ENCODE results near the gene SZT2.
"Not testable (repeated sequence)": the region's sequence is repeated elsewhere in the genome, so short reads cannot be mapped to it uniquely, and the experiment has no call there.

SZT2 gene

GRCh38 chr1:43363283-43363934 is 26.3 kb upstream of the SZT2 start:
- DNase-seq = no peak

GRCh38 chr1:43363935-43364525 is 25.7 kb upstream of the SZT2 start:
- no peak for DNase-seq

GRCh38 chr1:43365678-43366077 is 24.0 kb upstream of the SZT2 start:
- no peak for DNase-seq

GRCh38 chr1:43366179-43366578 is 23.5 kb upstream of the SZT2 start:
- DNase-seq = no peak

DNA sequence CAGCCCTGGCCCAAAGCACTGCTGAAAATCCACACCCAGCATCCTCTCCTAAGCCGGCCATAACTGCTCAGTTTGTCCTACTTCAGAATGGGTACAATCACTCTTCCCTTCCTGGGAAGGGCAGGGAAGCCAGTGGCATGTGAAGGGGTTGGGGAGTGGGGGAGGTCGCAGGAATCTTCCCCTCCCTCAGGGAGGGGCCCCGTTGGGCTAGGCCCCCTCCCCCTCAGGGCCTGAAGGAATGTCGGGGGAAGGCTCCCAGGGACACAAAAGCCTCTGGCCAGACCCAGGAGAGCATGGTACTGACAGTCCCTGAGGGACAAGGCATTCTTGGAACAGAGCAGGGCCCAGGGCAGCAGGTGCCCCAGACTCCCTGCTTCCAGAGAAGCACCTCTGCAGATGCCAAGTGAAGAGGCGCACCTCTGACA is 23.1 kb upstream of the SZT2 start:
- DNase-seq = no peak

- DNase-seq = peak; percentile 32
These were observed 22.4 kb upstream of the SZT2 start for GRCh38 chr1:43367026-43367903.

DNA sequence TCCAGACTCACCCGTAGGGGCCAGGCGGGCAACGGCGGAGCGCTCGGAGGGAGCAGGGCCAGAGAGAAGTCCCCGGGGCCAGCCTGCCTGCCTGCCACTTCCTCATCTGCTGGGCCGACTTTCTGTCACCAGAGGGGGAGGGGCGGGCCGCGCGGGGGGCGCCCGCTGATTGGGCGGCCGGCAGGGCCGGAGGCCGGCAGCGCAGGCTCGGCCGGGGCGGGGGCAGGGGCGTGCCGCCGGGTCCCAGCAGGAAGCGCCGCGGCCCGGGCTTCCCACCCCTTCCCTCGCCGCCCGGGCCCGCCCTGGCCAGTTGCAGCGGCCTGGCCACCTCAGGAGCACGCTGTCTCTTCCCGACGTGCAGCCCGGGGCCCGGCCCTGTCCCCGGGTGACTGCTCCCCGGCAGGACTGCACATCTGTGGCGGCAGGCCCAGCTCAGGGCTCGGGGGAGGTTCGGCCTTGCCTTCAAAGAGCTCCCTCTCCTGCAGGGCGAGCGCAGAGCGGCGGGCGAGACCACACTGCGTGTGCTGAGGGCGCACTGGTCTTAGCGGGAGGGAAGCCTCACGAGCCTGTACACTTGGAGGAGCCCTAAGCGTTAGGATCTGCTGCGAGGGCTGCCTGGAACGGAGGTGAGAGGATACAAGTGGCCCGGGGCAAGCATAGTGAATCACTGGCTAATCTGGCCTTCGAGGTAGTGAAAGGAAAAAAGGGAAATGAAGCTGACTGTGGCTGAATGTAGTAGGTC is 21.6 kb upstream of the SZT2 start, which contains the start of gene ELOVL1:
ELOVL1 (minus strand) TSS at position 108 of the 742 bp plus-strand sequence. CDS start 2,402 bp downstream, outside the sequence.
- peak; percentile 85 for DNase-seq

DNA sequence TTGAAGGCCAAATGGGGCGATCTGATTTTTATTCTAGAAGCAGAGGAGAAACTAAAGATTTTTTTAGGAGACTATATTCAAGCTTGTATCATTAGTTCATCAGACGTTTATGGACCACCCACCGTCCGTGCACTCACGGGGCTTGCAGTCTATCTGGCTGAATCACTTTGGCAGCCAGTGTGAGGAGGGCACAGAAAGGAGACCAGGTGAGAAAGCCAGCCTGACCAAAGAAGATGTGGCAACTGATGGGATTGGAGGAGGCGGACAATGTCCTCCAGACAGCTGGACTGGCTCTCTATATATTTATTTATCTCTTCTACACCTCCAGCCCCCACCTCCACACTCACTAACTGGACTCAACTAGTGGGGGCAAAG is 21.1 kb upstream of the SZT2 start:
- DNase-seq = no peak

DNA sequence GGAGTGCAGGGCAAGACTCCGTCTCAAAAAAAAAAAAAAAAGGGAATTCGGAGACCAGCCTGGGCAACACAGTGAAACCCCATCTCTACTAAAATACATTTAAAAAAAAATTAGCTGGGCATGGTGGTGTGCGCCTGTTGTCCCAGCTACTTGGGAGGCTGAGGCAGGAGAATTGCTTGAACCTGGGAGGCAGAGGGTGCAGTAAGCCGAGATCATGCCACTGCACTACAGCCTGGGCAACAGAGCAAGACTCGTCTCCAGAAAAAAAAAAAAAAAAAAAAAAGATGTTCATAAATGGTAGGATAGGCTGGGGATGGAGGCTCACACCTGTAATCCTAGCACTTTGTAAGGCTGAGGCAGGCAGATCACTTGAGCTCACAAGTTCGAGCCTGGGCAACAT is 19.9 kb upstream of the SZT2 start:
- DNase-seq = not testable (repeated sequence)

DNA sequence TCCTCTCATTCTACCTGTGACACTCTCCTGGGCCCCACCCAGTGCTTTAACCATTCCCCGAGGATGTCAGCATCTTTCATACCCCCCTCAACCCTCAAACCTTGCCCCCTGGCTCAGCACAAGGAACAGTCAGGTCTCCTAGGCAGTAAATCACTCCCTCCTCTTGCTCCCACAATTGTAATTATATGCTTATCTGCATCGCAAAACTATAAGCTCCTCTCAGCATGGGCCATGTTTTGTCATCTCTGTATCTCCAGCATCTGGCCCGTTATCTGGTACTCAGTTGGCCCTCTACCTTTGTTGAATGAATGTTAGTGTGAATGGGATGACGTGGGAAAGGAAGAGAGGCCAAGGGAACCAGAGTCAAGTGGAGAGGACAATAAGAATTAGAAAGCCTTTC is 19.1 kb upstream of the SZT2 start:
- DNase-seq = no peak

GRCh38 chr1:43372172-43372571 is 17.5 kb upstream of the SZT2 start:
- DNase-seq = no peak

DNA sequence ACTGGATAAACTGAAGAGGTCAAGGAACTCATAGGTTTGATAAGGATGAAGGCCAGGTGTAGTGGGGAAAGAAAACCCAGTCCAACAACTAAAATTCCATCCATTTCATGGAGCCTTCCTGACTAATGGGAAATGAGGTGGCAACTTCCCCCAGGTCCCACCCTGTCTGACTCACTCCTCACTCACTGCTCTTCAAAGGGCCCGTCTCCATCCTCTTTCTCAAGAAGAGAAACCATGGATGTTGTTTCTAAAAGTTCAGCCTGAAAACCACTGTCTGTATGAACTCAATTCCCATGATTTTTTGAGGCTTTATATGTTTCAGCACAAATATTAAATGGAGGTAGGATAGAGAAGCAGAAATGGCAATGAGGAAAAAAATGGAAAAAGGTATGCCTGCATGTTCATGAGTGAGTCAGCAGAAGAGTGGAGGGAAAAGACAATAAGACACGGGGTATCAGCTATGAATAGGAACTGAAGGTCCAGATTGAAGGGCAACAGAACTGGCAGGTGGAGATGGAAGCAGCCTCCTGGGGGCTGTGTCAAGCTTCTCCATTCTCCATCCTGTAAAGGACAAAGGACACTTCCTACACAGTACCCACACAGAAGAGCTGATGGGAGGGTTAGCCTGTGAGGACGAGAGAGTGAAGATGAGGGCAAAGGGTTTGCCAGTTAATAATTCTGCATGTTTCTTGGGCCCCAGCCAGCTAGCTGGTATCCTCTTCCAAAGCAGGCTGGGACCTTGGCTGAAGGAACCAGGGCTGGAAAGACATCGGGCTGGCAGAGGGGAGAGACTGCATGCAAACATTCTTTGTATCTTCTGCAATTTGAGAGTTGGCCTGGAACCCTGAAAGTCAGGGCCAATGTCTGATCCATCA is 16.4 kb upstream of the SZT2 start:
- no peak for DNase-seq

- no peak for DNase-seq
These were observed 12.9 kb upstream of the SZT2 start for GRCh38 chr1:43376723-43377235.

- no peak for DNase-seq
These were observed 11.9 kb upstream of the SZT2 start for GRCh38 chr1:43377831-43378230.

DNA sequence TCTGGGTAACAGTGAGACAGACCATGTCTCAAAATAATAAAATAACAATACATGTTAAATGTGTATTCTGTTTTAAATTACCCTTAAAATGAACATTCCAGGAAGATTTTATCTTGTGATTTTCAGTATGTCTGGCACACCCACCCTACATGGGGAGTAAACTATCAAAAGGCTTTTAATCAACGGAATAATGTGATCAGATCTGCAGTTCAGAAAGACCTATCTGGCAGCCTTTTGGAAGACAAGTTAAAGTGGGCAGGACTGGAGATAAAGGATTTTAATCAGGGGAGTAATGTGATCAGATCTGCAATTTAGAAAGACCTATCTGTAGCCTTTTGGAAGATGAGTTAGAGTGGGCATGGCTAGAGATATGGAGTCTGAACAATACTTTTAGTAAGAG is 10.2 kb upstream of the SZT2 start:
- no peak for DNase-seq

- no peak for DNase-seq
These were observed 8.1 kb upstream of the SZT2 start for GRCh38 chr1:43381612-43382011.

GRCh38 chr1:43382027-43382779 is 7.5 kb upstream of the SZT2 start:
- peak; percentile 16 for DNase-seq

DNA sequence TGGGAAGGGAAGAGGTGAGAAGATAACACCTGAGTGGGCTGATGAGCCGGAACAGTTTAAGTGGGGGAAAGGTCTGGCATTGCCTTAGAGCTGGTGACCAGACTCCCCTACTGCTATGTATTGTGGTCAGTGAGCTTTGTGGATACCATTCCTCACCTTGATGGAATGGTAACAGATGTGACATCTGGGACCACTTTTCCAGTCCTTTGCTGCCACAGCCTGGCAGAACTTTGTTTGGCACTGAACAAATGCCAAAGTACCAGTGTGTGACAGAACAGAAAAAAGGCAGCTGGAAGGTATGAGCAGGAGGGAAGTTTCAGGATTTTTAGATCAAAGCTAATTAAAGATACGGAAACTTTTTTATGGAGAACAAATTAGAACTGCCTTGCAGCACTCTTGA is 6.2 kb upstream of the SZT2 start:
- DNase-seq = no peak

GRCh38 chr1:43386676-43387075 is 3.0 kb upstream of the SZT2 start:
- no peak for DNase-seq

DNA sequence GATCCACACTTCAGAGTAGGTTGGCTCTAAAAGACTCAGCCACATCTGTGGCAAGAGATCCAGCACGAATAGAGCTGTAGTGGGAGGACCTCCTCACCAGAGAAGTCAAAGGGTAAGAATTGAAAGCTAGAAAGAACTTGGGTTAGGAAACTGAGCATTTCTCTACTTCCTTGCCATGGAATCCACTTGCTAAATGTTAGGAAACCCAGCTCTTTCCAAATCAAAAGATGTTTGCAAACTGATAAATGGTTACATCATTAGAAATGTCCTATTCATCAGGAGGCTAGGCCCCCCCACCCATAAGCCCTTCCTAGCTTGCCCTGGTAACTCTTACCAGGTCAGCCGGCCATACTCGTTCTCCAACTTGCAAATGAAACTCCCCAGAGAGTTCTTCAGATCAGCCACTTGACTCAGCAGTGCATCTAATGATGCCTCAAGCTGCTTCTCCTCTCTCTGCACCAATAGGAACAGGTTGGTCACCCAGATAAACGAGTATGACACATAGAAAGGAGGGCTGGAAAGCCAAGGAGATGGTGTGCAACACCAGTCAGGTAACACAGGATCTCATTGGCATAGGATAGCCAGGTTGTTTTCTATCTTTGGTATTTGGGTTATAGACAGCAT is 1.6 kb upstream of the SZT2 start:
- DNase-seq = no peak

GRCh38 chr1:43388613-43389012 is 1.1 kb upstream of the SZT2 start:
- no peak for DNase-seq

All from NCI-H1105 treated with DMSO at 0.1 percent for 48 hours (cell line).